GM12892 (cell line): ENCODE data around the gene ZNF280C. TPM values are rescaled to one million over a fixed set of nuclear protein-coding genes. Genes with fewer than 3 reads are reported as not detected.

Experiments used
- DNase-seq: peaks from one replicate; pipeline ENCODE4 v3.0.0; 2011; ENCODE audit not compliant: insufficient read length
- FAIRE-seq: peaks from 2 replicates; lab custom pipeline; 2011; peaks lifted over from hg19 to GRCh38; lab: Jason Lieb, UNC
- POLR2A ChIP-seq: IDR thresholded peaks from 2 replicates; pipeline ENCODE4 v1.6.1; 2011; ENCODE audit warnings: low read depth, low read length, control low read depth
- POLR2AphosphoS5 ChIP-seq: IDR thresholded peaks from 2 replicates; pipeline ENCODE4 v1.6.1; 2011; ENCODE audit warnings: low read depth, low read length, control low read depth
- TAF1 ChIP-seq: IDR thresholded peaks from 2 replicates; pipeline ENCODE4 v1.6.1; 2011; ENCODE audit warnings: low read depth, mild to moderate bottlenecking, control low read depth, low read length, borderline replicate concordance
- polyA plus RNA-seq: library from polyadenylated mRNA; unstranded; fragments of >200 nt; gene quantifications from one replicate; pipeline ENCODE4 v1.2.1, GENCODE V29; 2012; ENCODE audit warnings: missing spikeins, inconsistent platforms; ENCODE audit not compliant: missing spikeins

Gene ZNF280C, protein sequence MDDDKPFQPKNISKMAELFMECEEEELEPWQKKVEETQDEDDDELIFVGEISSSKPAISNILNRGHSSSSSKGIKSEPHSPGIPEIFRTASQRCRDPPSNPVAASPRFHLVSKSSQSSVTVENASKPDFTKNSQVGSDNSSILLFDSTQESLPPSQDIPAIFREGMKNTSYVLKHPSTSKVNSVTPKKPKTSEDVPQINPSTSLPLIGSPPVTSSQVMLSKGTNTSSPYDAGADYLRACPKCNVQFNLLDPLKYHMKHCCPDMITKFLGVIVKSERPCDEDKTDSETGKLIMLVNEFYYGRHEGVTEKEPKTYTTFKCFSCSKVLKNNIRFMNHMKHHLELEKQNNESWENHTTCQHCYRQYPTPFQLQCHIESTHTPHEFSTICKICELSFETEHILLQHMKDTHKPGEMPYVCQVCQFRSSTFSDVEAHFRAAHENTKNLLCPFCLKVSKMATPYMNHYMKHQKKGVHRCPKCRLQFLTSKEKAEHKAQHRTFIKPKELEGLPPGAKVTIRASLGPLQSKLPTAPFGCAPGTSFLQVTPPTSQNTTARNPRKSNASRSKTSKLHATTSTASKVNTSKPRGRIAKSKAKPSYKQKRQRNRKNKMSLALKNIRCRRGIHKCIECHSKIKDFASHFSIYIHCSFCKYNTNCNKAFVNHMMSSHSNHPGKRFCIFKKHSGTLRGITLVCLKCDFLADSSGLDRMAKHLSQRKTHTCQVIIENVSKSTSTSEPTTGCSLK
- 4.1 TPM for polyA plus RNA-seq

GRCh38 chrX:130268449-130269170 is at the start of gene ZNF280C:
ZNF280C (minus strand) TSS chrX:130268899; CDS start chrX:130260449, 8,450 bp downstream.
- peak; percentile 92 for FAIRE-seq
- no peak; the same call in 1 of the 2 replicates for TF ChIP-seq TAF1
- peak; percentile 97 for TF ChIP-seq POLR2AphosphoS5
- peak; percentile 98 for TF ChIP-seq POLR2A

GRCh38 chrX:130304587-130305368 is 36.1 kb upstream of the ZNF280C start:
- no peak for TF ChIP-seq TAF1
- no peak for TF ChIP-seq POLR2A
- TF ChIP-seq POLR2AphosphoS5 = no peak
- DNase-seq (no peak), FAIRE-seq (no peak)

More at GRCh38 chrX:130268449-130269170, at the start of gene ZNF280C:
- peak; percentile 64 for DNase-seq

GRCh38 chrX:130301977-130302376 is 33.3 kb upstream of the ZNF280C start:
- DNase-seq (no peak), FAIRE-seq (no peak)
- TF ChIP-seq TAF1 = no peak
- TF ChIP-seq POLR2AphosphoS5 = no peak

DNA sequence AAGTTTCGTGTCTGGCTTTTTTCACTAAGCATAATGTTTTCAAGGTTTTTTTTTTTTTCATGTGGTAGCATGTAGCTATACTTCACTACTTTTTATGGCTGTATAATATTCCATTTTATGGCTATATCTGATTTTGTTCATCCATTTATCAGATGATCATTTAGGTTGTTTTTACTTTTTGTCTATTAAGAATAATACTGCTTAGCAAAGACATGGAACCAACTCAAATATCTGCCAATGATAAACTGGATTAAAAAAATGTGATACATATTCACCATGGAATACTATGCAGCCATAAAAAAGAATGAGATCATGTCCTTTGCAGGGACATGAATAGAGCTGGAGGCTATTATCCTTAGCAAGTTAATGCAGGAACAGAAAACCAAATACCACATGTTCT is 32.7 kb upstream of the ZNF280C start:
- TF ChIP-seq POLR2A (no peak), TAF1 (no peak)
- no peak for FAIRE-seq
- no peak for DNase-seq

GRCh38 chrX:130300010-130300282 is 31.2 kb upstream of the ZNF280C start:
- FAIRE-seq (no peak), DNase-seq (no peak)
- TF ChIP-seq POLR2A = no peak
- TF ChIP-seq POLR2AphosphoS5 = no peak
- no peak for TF ChIP-seq TAF1

DNA sequence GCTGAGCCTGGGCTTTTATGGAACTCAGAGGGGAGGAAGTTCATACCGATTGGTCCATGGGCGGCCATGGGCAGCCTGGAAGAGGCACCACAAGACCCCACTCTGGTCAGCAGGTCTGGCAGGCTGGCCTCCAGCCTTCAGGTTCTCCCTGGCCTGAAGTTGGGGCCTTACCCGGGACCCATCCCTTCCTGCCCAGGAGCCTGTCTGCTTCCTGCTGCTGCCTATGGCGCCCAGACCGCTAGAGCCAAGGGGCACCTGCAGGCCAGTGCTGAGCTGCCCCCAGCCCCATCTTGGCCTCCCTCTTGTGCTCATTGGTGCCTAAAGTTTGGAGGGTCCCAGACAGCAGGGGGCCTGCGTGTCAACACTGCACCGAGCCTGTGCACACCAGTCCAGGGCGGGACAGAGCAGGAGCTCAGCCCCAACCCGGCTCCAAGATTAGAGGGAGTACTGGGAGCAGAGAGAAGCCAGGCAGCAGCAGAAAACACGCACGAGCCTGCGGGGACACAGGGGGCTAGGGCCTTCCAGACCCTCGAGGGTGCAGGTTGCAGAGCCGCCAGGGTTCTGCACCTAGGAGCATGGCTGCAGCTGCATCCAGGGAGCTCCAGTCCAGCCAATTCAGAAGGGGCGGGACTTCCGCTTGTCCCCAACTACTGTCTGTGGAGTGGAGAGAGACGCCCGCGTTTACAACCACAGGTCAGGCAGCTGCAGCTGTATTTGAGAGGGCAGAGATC is 30.7 kb upstream of the ZNF280C start:
- no peak for FAIRE-seq

DNA sequence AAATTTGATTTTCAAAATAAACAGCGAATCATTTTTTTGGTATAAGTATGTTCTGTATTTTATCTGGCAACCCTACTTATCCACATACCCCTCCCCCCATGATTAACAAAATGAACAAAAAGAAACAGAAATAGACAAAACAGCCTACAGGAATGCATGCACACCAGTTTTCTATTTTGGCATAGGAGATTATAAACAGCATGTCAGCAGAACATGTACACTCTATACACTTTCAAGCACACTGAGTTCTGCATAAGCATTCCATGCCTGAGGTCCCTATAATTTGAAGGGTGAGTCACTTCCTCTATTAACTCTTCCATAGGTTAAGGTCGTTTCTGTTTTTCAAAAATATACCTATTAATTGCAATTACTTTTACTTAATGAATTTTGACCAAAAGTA is 28.0 kb upstream of the ZNF280C start:
- no peak for TF ChIP-seq POLR2AphosphoS5
- no peak for TF ChIP-seq TAF1
- no peak for TF ChIP-seq POLR2A
- DNase-seq = no peak
- FAIRE-seq = no peak

More for the DNA sequence above, 30.7 kb upstream of the ZNF280C start:
- TF ChIP-seq POLR2A (no peak), POLR2AphosphoS5 (no peak), TAF1 (no peak)
- no peak for DNase-seq

DNA sequence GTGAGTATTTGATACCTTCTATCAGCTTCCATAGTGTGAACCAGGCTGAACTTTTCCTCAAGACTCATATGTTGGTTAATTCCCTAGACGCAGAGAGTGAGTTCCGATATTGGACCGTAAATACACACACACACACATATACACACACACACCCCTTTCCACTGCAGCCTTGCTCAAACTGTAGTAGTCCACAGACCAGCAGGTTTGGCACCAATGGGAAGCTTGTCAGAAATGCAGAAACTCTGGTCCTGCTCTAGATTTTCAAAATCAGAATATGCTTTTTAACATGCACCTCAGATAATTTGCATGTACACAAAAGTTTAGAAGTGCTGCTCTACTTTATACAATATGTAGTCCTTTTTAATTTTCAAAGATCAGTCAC is 27.6 kb upstream of the ZNF280C start:
- no peak for TF ChIP-seq POLR2AphosphoS5
- no peak for TF ChIP-seq POLR2A
- no peak for TF ChIP-seq TAF1
- DNase-seq (no peak), FAIRE-seq (no peak)

GRCh38 chrX:130295519-130296296 is 27.0 kb upstream of the ZNF280C start:
- no peak for FAIRE-seq
- TF ChIP-seq POLR2A (no peak), POLR2AphosphoS5 (no peak), TAF1 (no peak)
- DNase-seq = no peak
